Measurements from ENCODE around the gene MYL12B. TPM values are rescaled to one million over a fixed set of nuclear protein-coding genes. Genes with fewer than 3 reads are reported as not detected.

Gene MYL12B
- total RNA-seq, 4 donors from 2014 or later: 78.2 to 558 (median 337) TPM

- Histone ChIP-seq H3K4me3 (no peak overlapping the region), H3K27me3 (no peaks in the 10 kb centered on the region), H3K4me1 (peaks cover 35 to 76% (median 59%) of the 10 kb centered on the region in 4 donors), H3K9me3 (no peaks in the 10 kb centered on the region), H3K36me3 (no peaks in the 10 kb centered on the region), H3K27ac (no peak overlapping the region)
- DNase-seq: no peak
- in situ Hi-C loops (cut with MboI; ENCODE audit: low pct_ligation_motif_present in 1 of 4, low pct_unique_long_range_greater_than_20kb in 1 of 4, low sequenced_read_pairs in 3 of 4): no loop called here
- no peak for TF ChIP-seq CTCF (IDR thresholded peaks at IDR 0.05)
- no peak for TF ChIP-seq POLR2A (IDR thresholded peaks at IDR 0.05)
- TF ChIP-seq EP300 (IDR thresholded peaks at IDR 0.05; ENCODE audit: low read depth): no peak
- TF ChIP-seq POLR2AphosphoS5 (IDR thresholded peaks at IDR 0.05): no peak
- 53 to 60% methylated on average over 5 to 7 of the region's 7 CpGs for whole genome bisulfite sequencing, 2 donors (ENCODE audit: low coverage in 1 of 2)
- intact Hi-C loops (cut with DNase I; ENCODE audit: low total_unique reads): no loop called here
These were observed 4.2 kb downstream of the MYL12B start for GRCh38 chr18:3266062-3266608.

- intact Hi-C loops (cut with DNase I; ENCODE audit: low total_unique reads): no loop called here
- TF ChIP-seq POLR2A (IDR thresholded peaks at IDR 0.05) (no peak), POLR2AphosphoS5 (IDR thresholded peaks at IDR 0.05) (no peak), CTCF (IDR thresholded peaks at IDR 0.05) (no peak), EP300 (IDR thresholded peaks at IDR 0.05; ENCODE audit: low read depth) (no peak)
- H3K27ac ChIP-seq: no peak overlapping the region
- in situ Hi-C loops (cut with MboI; ENCODE audit: low pct_ligation_motif_present in 1 of 4, low pct_unique_long_range_greater_than_20kb in 1 of 4, low sequenced_read_pairs in 3 of 4): no loop called here
- H3K36me3 ChIP-seq: peaks cover 0 to 2% (median 0%) of the 10 kb centered on the region in 4 donors
- no peak for DNase-seq
- no peaks in the 10 kb centered on the region for H3K27me3 ChIP-seq
- H3K4me3 ChIP-seq: no peak overlapping the region
- peaks cover 35 to 80% (median 59%) of the 10 kb centered on the region in 4 donors for H3K4me1 ChIP-seq
- H3K9me3 ChIP-seq: no peaks in the 10 kb centered on the region
These were observed 6.4 kb downstream of the MYL12B start for GRCh38 chr18:3268306-3268705.

- no peak for DNase-seq
- Histone ChIP-seq H3K9me3 (no peaks in the 10 kb centered on the region), H3K4me1 (peaks cover 24 to 70% (median 48%) of the 10 kb centered on the region in 4 donors), H3K27ac (no peak overlapping the region), H3K4me3 (no peak overlapping the region), H3K27me3 (no peaks in the 10 kb centered on the region), H3K36me3 (peaks cover 0 to 7% (median 2%) of the 10 kb centered on the region in 4 donors)
- WGBS, 2 donors (ENCODE audit: low coverage in 1 of 2): 84 to 93% methylated on average over 4 of the region's 4 CpGs
- intact Hi-C loops (cut with DNase I; ENCODE audit: low total_unique reads) (no loop called here), in situ Hi-C loops (cut with MboI; ENCODE audit: low pct_ligation_motif_present in 1 of 4, low pct_unique_long_range_greater_than_20kb in 1 of 4, low sequenced_read_pairs in 3 of 4) (no loop called here)
- TF ChIP-seq EP300 (IDR thresholded peaks at IDR 0.05; ENCODE audit: low read depth) (no peak), POLR2A (IDR thresholded peaks at IDR 0.05) (no peak), POLR2AphosphoS5 (IDR thresholded peaks at IDR 0.05) (no peak), CTCF (IDR thresholded peaks at IDR 0.05) (no peak)
These were observed 7.4 kb downstream of the MYL12B start for GRCh38 chr18:3269241-3269913.

GRCh38 chr18:3269914-3270299, 8.0 kb downstream of the MYL12B start:
- in situ Hi-C loops (cut with MboI; ENCODE audit: low pct_ligation_motif_present in 1 of 4, low pct_unique_long_range_greater_than_20kb in 1 of 4, low sequenced_read_pairs in 3 of 4): loop anchor here in 1 of 4 donors (10.0 kb wide), 1 partner anchor 395 kb away; no protein-coding TSS in a partner anchor
- H3K9me3 ChIP-seq: no peaks in the 10 kb centered on the region
- H3K4me3 ChIP-seq: no peak overlapping the region
- no peak overlapping the region for H3K27ac ChIP-seq
- peaks cover 19 to 64% (median 43%) of the 10 kb centered on the region in 4 donors for H3K4me1 ChIP-seq
- intact Hi-C loops (cut with DNase I; ENCODE audit: low total_unique reads): no loop called here
- H3K27me3 ChIP-seq: no peaks in the 10 kb centered on the region
- TF ChIP-seq EP300 (IDR thresholded peaks at IDR 0.05; ENCODE audit: low read depth): no peak
- TF ChIP-seq CTCF (IDR thresholded peaks at IDR 0.05): no peak
- TF ChIP-seq POLR2AphosphoS5 (IDR thresholded peaks at IDR 0.05): no peak
- no peak for DNase-seq
- H3K36me3 ChIP-seq: peaks cover 0 to 12% (median 2%) of the 10 kb centered on the region in 4 donors
- 94 to 100% methylated on average over 1 of the region's 1 CpG for WGBS, 2 donors (ENCODE audit: low coverage in 1 of 2)

Measured in transverse colon (tissue), 4 donors.